NCI-H345 (cell line): Measurements from ENCODE around the gene FNIP1.
"Not testable (repeated sequence)": the region's sequence is repeated elsewhere in the genome, so short reads cannot be mapped to it uniquely, and the experiment has no call there.

Experiments used
- DNase-seq: peaks from one replicate; lab custom pipeline; 2025; lab: John Stamatoyannopoulos, UW

FNIP1 gene

GRCh38 chr5:131684595-131684994, 112.2 kb downstream of the FNIP1 start:
- DNase-seq: no peak

- DNase-seq: no peak
Measured at GRCh38 chr5:131684051-131684450, 112.8 kb downstream of the FNIP1 start.

- no peak for DNase-seq
Measured at GRCh38 chr5:131682826-131683225, 114.0 kb downstream of the FNIP1 start.

- no peak for DNase-seq
Measured at GRCh38 chr5:131682175-131682574, 114.6 kb downstream of the FNIP1 start.

- no peak for DNase-seq
Measured at GRCh38 chr5:131679911-131680310, 116.9 kb downstream of the FNIP1 start.

- DNase-seq: not testable (repeated sequence)
Measured at GRCh38 chr5:131678273-131678672, 118.5 kb downstream of the FNIP1 start.

GRCh38 chr5:131677115-131677514, 119.7 kb downstream of the FNIP1 start:
- no peak for DNase-seq

- DNase-seq: no peak
Measured at GRCh38 chr5:131672776-131673175, 124.0 kb downstream of the FNIP1 start.

GRCh38 chr5:131671994-131672655, 124.7 kb downstream of the FNIP1 start:
- DNase-seq: no peak

GRCh38 chr5:131671409-131671808, 125.4 kb downstream of the FNIP1 start:
- DNase-seq: no peak

GRCh38 chr5:131664929-131665328, 131.9 kb downstream of the FNIP1 start:
- DNase-seq: no peak

- DNase-seq: no peak
Measured at GRCh38 chr5:131661933-131662332, 134.9 kb downstream of the FNIP1 start.

- no peak for DNase-seq
Measured at GRCh38 chr5:131659841-131660240, 137.0 kb downstream of the FNIP1 start.

- DNase-seq: no peak
Measured at GRCh38 chr5:131659290-131659689, 137.5 kb downstream of the FNIP1 start.

- no peak for DNase-seq
Measured at GRCh38 chr5:131654776-131655175, 142.0 kb downstream of the FNIP1 start.

GRCh38 chr5:131654309-131654708, 142.5 kb downstream of the FNIP1 start:
- no peak for DNase-seq

- DNase-seq: no peak
Measured at GRCh38 chr5:131649161-131649560, 147.7 kb downstream of the FNIP1 start.

GRCh38 chr5:131647048-131647769, 149.6 kb downstream of the FNIP1 start:
- DNase-seq: no peak

- no peak for DNase-seq
Measured at GRCh38 chr5:131644822-131645221, 152.0 kb downstream of the FNIP1 start.

- DNase-seq: no peak
Measured at GRCh38 chr5:131644370-131644769, 152.4 kb downstream of the FNIP1 start.

- DNase-seq: no peak
Measured at GRCh38 chr5:131641494-131641893, 155.3 kb downstream of the FNIP1 start.

- DNase-seq: no peak
Measured at GRCh38 chr5:131640043-131640856, 156.6 kb downstream of the FNIP1 start.

- no peak for DNase-seq
Measured at GRCh38 chr5:131639148-131639547, 157.7 kb downstream of the FNIP1 start.
